GM19099 (cell line): ENCODE results near the gene PMVK.

Experiments
- POLR2A ChIP-seq: IDR thresholded peaks from 3 replicates; pipeline ENCODE4 v1.6.1; 2011; ENCODE audit warnings: low read depth; ENCODE audit not compliant: insufficient read length; ENCODE audit errors: extremely low read depth

PMVK gene

DNA sequence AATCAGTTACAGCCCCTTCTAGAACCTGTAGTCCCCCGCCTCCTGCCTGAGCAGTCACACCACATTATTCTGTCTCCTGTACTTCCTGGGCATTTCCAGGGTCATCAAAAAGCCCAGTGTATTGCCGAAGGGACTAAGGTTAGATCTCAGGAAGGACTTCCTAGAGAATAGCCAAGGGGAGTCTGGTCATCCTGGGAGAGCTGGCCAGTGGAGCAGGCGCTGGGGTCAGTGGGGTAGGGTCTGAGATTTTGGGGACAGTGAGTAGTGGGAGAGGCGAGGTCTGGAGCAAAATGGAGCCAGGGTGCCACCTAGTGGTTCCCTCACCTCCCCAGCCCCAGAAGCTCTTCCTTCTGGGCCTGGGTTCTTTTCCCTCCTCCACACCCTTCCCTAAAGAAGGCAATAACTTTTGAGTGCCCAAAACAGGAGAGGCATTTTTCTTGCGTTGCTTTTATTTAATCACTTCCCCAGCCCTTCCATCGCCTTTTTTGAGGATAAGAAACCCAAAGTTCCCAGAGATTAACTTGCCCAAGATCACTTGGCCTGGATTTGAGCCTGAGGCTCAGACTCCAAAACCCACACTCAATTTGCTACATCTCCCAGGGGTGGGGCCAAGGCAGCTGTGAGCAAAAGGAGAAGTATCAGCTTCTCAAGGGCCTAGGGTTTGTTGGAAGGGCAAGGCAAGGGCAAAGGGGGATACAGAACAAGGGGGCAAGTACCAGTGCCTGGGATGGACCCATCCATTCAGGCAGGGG, 7.3 kb upstream of the PMVK start:
- no peak for TF ChIP-seq POLR2A

GRCh38 chr1:154941333-154942013, 5.0 kb upstream of the PMVK start:
- no peak for TF ChIP-seq POLR2A

GRCh38 chr1:154940651-154941194, 4.2 kb upstream of the PMVK start:
- no peak for TF ChIP-seq POLR2A

DNA sequence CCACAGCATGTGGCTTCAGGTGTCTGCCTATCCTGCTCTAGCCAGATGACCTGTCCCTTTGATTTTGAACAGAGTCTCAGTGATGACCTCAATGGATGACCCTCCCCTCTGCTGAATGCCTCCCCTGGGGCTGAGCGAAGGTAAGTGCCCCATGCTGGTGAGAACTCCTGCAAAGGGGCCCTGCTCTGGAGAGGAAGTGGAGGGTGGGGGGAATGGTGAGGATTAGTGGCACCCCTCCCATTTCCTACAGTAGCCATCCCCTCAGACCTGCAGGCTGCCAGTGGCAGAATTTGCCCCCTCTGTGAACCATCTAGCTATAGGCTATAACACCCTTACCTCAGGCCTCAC, 3.7 kb upstream of the PMVK start:
- TF ChIP-seq POLR2A, result no peak

DNA sequence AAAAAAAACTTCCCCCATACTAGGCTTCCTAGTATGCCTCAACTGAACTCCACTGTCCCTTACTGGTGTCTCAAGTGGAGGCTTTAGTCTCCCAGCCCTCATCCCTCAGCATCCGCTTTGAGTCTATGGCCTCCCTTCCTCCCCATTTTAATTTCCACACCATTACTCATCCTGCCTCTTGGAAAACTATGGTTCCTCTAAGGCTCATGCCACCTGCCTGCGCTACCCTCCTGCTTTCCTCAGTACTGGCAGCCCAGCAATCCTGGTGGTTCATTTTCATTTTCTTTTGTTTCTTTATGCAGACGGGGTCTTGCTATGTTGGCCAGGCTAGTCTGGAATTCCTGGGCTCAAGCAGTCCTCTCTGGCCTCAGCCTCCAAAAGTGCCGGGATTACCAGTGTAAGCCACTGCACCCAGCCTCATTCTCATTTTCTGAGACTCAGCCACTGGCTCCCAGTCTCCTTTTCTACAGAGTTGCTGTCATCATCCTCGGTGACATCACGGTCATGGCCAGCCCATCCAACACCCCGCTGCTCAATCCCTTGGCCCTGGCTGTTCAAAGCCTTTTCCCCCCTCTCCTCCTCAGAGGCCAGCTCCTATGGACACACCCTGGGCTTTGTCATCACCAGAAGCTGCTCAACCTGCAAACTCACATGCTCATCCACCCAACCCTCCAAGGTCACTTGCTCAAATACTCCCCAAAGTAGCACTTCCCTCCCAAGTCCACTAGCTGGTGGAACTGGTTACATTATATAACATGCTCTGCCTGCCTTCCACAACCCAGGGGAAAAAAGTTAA, 2.3 kb upstream of the PMVK start:
- no peak for TF ChIP-seq POLR2A

GRCh38 chr1:154937988-154938386, 1.5 kb upstream of the PMVK start:
- TF ChIP-seq POLR2A, result no peak

DNA sequence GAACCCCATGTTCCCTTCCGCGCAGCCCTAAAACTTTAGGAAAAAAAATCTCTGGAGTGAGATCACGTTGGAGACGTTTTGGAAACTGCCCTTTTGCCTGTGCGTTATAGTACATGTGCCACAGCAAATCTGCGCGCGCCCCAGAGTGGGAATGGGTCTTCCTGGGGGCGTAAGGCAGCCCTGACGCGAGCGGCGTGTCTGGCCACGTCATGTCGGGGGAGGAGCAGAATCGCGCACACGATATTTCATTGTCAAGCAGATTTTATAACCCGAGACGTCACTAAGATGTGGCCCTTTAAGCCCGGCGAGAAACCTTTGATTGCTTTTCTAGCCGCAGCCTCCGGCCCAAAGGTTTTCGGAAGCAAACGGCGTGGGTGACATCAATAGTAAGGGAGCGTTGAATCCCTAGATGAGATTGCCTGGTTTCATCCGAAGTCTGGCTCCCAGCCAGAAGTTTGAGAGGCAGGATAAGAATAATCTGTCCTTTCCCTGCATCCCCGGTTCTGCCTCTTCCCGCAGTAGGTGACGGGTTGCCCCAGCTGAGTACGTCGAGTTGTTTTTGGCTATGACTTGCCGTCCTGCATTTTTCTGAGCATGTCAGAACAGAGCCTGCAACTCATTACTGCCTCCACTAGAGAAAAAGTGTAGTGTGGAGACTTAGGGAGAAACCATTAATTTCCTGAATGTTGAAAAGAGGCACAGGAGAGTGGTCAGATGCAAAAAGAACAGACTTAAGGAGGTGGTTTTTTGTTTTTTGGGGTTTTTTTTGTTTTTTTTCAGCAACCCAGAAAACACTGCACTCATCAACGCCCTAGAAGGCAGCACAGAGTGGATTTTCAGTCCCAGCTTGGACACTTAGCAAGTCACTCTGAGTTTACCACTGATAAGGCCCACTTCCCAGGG, 817 bp upstream of the PMVK start:
- peak; percentile 47 for TF ChIP-seq POLR2A

- no peak for TF ChIP-seq POLR2A
Observed at GRCh38 chr1:154935749-154936554, 567 bp downstream of the PMVK start.

GRCh38 chr1:154934358-154934948, 2.1 kb downstream of the PMVK start:
- TF ChIP-seq POLR2A, result no peak

DNA sequence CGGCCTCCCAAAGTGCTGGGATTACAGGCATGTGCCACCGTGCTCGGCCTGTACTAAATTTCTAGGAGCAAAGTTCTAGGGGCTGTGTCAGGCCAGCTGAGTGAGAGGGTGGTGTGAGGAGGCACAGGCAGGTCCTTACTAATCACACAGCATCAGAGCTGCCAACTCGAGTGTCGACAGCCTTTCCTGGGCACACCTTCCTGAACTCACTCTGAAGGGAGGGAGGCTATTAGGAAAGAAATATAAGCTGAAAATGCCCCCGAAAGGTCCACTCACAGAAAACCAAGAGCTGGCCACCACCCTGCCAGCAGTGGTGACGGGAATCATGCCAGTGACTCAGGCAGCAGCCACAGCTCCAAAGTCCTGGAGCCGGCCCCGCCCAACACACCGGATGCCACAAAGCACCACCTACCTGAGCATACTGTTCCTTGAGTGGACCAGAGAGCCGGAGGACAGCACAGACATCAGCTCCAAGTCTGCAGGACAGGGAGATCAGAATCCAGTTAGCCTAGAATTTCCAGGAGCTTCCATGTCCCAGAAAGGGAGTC, 4.5 kb downstream of the PMVK start:
- no peak for TF ChIP-seq POLR2A

DNA sequence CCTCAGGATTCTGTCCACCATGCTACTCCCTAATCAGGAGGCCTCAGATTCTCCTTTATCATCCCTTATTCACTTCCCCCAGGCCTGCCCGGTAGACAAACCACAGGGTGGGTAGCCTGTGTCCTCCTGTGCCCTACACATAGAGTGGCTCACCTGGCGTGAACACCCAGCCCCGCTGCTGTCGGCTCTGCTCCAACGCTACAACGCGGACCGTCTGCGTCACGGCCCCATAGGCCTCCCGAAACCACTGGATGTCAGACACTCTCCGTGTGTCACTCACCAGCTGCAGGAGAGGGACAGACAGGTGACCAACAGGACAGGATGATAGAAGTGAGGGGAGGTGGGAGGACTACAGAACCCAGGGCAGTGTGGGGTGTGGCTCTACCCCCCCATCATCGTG, 10.3 kb downstream of the PMVK start:
- no peak for TF ChIP-seq POLR2A

GRCh38 chr1:154925335-154926170, 11.0 kb downstream of the PMVK start:
- TF ChIP-seq POLR2A, result no peak
